Upper lobe of right lung (tissue), 1 donor: ENCODE results near the gene ARHGAP15. TPM values are rescaled to one million over a fixed set of nuclear protein-coding genes. Genes with fewer than 3 reads are reported as not detected.
A peak's percentile ranks its signal among the peaks of the same experiment; 100 is the strongest.

Source experiments
- ATAC-seq: fragments of 200-7000 bp; cut with Tn5 transposase; one replicate; pipeline ENCODE4 v1.9.1; 2020; ENCODE audit warnings: mild to moderate bottlenecking, moderate library complexity
- DNase-seq: peaks from one replicate; pipeline ENCODE4 v3.0.0-alpha.2; 2020
- H3K27ac ChIP-seq: fragments of 200-600 bp; one replicate; pipeline ENCODE4 v1.8.0; 2022
- H3K27me3 ChIP-seq: fragments of 200-600 bp; one replicate; pipeline ENCODE4 v1.8.0; 2022; ENCODE audit warnings: mild to moderate bottlenecking
- H3K36me3 ChIP-seq: fragments of 200-600 bp; one replicate; pipeline ENCODE4 v1.8.0; 2022
- H3K4me1 ChIP-seq: fragments of 200-600 bp; one replicate; pipeline ENCODE4 v1.8.0; 2022
- H3K4me3 ChIP-seq: fragments of 200-600 bp; one replicate; pipeline ENCODE4 v1.8.0; 2022; ENCODE audit warnings: mild to moderate bottlenecking
- H3K9me3 ChIP-seq: fragments of 200-600 bp; one replicate; pipeline ENCODE4 v1.8.0; 2022
- intact Hi-C: fragments of 100-400 bp; cut with DNase I; formaldehyde crosslinking; loops from one replicate; pipeline ENCODE4 v1.11.0; 2022
- total RNA-seq: library from RNA; stranded (reverse); fragmentation: NEBNext Ultra II Directional; extraction: Animal tissue kit (Norgen Biotek cat#: 25700); gene quantifications from one replicate; pipeline ENCODE4 v1.2.1, GENCODE V29; 2021
- TF ChIP-seq, protein P1 (sequence below): fragments of 200-600 bp; IDR thresholded peaks from one replicate; pipeline ENCODE4 v1.8.0; 2022; ENCODE audit warnings: antibody characterized with exemption
- donor health status: DM: no; HTN: yes; CAD: no; lungs with severe emphysema.

The ARHGAP15 gene
- total RNA-seq, 1 donor from 2014 or later: 19.2 TPM

DNA sequence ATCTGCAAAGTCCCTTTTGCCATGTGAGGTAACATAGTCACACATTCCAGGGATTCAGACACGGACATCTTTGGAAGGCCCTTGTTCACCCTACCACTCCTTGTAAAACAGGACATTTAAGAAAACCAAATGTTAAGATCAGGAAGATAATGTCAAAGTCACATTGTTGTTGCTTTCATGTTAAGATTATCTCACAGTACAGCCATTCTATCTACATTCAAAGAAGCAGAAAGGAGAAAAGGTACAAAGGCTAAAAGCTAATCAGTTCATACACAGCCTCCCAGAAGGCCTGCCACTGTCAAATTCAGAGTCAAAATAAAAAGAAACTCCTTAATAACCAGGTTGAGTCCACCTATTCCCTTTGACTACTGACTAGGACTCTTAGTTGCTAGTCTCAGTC is 573.7 kb downstream of the ARHGAP15 start:
- Histone ChIP-seq H3K4me3 (no peak overlapping the region), H3K36me3 (no peaks in the 10 kb centered on the region), H3K4me1 (no peaks in the 10 kb centered on the region), H3K27me3 (no peaks in the 10 kb centered on the region), H3K27ac (no peak overlapping the region), H3K9me3 (no peaks in the 10 kb centered on the region)
- no peak for ATAC-seq
- intact Hi-C loops: no loop called here
- TF ChIP-seq, protein P1, sequence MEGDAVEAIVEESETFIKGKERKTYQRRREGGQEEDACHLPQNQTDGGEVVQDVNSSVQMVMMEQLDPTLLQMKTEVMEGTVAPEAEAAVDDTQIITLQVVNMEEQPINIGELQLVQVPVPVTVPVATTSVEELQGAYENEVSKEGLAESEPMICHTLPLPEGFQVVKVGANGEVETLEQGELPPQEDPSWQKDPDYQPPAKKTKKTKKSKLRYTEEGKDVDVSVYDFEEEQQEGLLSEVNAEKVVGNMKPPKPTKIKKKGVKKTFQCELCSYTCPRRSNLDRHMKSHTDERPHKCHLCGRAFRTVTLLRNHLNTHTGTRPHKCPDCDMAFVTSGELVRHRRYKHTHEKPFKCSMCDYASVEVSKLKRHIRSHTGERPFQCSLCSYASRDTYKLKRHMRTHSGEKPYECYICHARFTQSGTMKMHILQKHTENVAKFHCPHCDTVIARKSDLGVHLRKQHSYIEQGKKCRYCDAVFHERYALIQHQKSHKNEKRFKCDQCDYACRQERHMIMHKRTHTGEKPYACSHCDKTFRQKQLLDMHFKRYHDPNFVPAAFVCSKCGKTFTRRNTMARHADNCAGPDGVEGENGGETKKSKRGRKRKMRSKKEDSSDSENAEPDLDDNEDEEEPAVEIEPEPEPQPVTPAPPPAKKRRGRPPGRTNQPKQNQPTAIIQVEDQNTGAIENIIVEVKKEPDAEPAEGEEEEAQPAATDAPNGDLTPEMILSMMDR: no peak
- no peak for DNase-seq

DNA sequence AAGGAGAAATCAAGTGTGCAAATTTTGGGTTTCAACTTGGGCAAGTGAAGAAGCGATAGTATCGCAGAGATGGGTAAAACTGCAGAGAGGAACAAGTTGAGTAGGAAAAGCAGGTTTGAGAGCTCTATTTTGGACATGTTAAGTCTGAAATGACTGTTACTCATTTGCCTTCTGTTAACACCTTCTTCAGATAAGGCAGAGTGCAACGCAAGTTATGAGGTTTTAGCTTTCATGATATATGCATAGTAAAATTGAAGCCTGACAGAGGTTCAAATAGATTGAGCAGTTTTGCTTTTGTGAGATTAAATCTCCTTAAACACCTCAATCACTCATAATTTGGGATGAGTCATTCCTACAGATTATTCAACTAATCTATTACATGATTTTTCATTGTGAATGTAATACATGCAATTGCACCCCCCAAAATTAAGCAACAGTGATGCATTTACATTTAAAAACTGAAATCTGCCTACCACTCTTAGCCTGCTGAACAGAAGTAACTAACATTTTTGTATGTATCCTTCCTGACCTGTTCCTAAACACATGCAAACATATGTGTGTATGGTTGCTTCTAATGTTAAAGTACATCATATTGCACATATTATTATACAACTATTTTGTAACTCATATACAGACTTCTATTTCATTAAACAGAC is 575.4 kb downstream of the ARHGAP15 start:
- ATAC-seq (no peak), DNase-seq (no peak)
- TF ChIP-seq, protein P1: no peak
- no peak overlapping the region for H3K27ac ChIP-seq
- intact Hi-C loops: no loop called here
- H3K4me3 ChIP-seq: no peak overlapping the region
- H3K4me1 ChIP-seq: no peaks in the 10 kb centered on the region
- H3K9me3 ChIP-seq: no peaks in the 10 kb centered on the region
- no peaks in the 10 kb centered on the region for H3K36me3 ChIP-seq
- H3K27me3 ChIP-seq: no peaks in the 10 kb centered on the region

DNA sequence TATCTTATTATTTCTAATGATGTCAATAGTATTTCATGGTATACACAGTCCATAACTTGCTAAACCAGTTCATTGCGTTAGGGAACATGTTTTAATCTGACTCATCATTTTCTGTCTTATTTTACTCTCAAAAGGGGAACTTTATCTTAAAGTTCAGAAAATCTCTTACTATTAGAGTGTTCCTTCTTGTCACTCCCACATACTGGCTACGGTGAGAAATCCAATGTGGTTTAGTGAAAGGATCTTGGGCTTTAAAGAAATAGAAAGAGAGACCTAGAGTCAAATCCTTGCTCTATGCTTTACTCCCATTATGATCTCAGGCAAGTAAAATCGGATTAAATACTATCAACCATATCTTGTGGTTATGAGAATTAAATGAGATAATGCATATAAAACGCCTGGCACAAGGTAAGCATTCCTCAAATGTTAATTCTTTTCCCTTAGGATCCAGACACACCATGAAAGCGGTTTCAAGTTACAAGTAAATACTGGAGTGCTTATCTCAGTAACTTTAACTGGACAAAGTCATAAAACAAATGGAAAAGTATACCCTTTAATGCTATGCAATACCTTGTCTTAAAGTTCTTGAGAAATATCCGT is 576.0 kb downstream of the ARHGAP15 start:
- H3K4me3 ChIP-seq: no peak overlapping the region
- no peaks in the 10 kb centered on the region for H3K36me3 ChIP-seq
- H3K4me1 ChIP-seq: no peaks in the 10 kb centered on the region
- TF ChIP-seq, protein P1: no peak
- H3K27ac ChIP-seq: no peak overlapping the region
- H3K9me3 ChIP-seq: no peaks in the 10 kb centered on the region
- ATAC-seq: peak; percentile 62
- no peak for DNase-seq
- intact Hi-C loops: no loop called here
- no peaks in the 10 kb centered on the region for H3K27me3 ChIP-seq

DNA sequence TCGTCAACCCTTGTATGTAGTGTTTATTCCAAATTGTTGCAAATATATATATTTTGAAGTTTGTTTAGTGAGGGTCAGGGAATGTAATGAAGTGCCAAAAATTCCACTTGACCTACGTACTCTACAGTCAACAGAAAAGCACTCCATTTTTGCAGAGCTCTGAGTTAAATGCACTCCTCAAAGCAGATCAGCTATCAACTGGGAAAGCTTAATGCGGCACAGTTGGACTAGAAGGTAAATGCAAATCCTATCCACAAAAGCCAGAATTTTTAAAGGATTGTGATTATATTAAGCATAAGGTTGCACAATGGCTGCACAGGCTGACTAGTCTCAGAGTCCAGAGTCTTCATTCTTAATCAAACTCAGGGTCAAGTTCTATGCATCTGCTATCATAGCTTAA is 577.1 kb downstream of the ARHGAP15 start:
- H3K9me3 ChIP-seq: no peaks in the 10 kb centered on the region
- no peaks in the 10 kb centered on the region for H3K36me3 ChIP-seq
- intact Hi-C loops: no loop called here
- TF ChIP-seq, protein P1: no peak
- no peak for DNase-seq
- no peak overlapping the region for H3K27ac ChIP-seq
- no peak overlapping the region for H3K4me3 ChIP-seq
- H3K27me3 ChIP-seq: no peaks in the 10 kb centered on the region
- ATAC-seq: peak; percentile 60
- no peaks in the 10 kb centered on the region for H3K4me1 ChIP-seq

DNA sequence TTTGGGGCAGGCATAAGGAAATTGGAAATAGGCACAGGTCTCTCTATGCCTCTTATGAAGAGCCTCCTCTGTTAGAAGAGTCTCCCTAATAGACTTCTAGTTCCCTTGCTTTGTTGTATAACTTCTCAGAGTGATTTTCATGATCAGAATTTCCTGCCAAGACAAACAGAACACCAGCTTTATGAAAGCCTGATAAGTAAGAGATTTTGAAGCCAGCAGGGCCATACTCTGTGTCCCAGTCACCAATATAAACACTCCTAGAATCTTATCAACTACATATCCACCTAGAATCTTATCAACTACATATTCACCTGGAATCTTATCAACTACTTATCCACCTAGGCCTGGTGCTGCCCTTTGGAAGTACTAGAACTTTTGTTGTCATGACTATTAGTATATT is 579.5 kb downstream of the ARHGAP15 start:
- Histone ChIP-seq H3K27me3 (no peaks in the 10 kb centered on the region), H3K4me3 (no peak overlapping the region), H3K4me1 (no peaks in the 10 kb centered on the region), H3K27ac (no peak overlapping the region), H3K9me3 (no peaks in the 10 kb centered on the region), H3K36me3 (no peaks in the 10 kb centered on the region)
- intact Hi-C loops: no loop called here
- TF ChIP-seq, protein P1: no peak
- ATAC-seq: peak; percentile 56
- no peak for DNase-seq
